Tibial nerve (tissue), 4 donors: ENCODE measurements around the gene SPANXN4. TPM values are rescaled to one million over a fixed set of nuclear protein-coding genes. Genes with fewer than 3 reads are reported as not detected.

ENCODE experiments used
- DNase-seq, 2 donors: peaks; one replicate each; pipeline ENCODE4 v3.0.0-alpha.2; 2019; ENCODE audit warnings: low spot score in 2 of 2
- H3K27ac ChIP-seq, 4 donors: fragments of 200-600 bp; sonication (generic) in 3 of 4; one replicate each; pipeline ENCODE4 v1.5.1; 2017 to 2019; ENCODE audit warnings: mild to moderate bottlenecking in 1 of 4
- H3K27me3 ChIP-seq, 2 donors: fragments of 200-600 bp; sonication (generic) in 1 of 2; one replicate each; pipeline versions ENCODE4 v1.5.1 to v1.6.0; 2017 to 2019
- H3K36me3 ChIP-seq, 3 donors: fragments of 200-600 bp; sonication (generic); one replicate each; pipeline ENCODE4 v1.5.1; 2018 to 2019
- H3K4me1 ChIP-seq, 4 donors: fragments of 200-600 bp; sonication (generic) in 3 of 4; one replicate each; pipeline ENCODE4 v1.5.1; 2017 to 2019
- H3K4me3 ChIP-seq, 4 donors: fragments of 200-600 bp; sonication (generic) in 3 of 4; one replicate each; pipeline ENCODE4 v1.5.1; 2017 to 2019; ENCODE audit warnings: mild to moderate bottlenecking in 1 of 4, moderate library complexity in 1 of 4
- H3K9me3 ChIP-seq, 4 donors: fragments of 200-600 bp; sonication (generic) in 3 of 4; one replicate each; pipeline ENCODE4 v1.5.1; 2017 to 2019
- EP300 ChIP-seq, 2 donors: sonication (generic); formaldehyde crosslinking; IDR thresholded peaks; one replicate each; pipeline ENCODE4 v1.6.1; 2017; ENCODE audit warnings: antibody characterized with exemption in 2 of 2, mild to moderate bottlenecking in 1 of 2
- POLR2A ChIP-seq, 2 donors: fragments of 450-650 bp; IDR thresholded peaks; one replicate each; pipeline ENCODE4 v1.6.1; 2017; ENCODE audit warnings: antibody characterized with exemption in 2 of 2, mild to moderate bottlenecking in 2 of 2, moderate library complexity in 2 of 2
- WGBS, 2 donors: methylation state at CpG; one replicate each; pipeline ENCODE4 v1.1.5; 2018; 5-methylcytosine and 5-hydroxymethylcytosine counted together
- total RNA-seq, 4 donors: library from RNA; depleted of rRNA; stranded (reverse); fragments of >200 nt; gene quantifications; one replicate each; pipeline ENCODE4 v1.1.0, GENCODE V29; 2016
- TF ChIP-seq, protein P1 (sequence below), 5 experiments: fragments of 200-600 bp in 3 of 5; fragments of 450-650 bp in 2 of 5; sonication (generic) in 3 of 5; IDR thresholded peaks; one replicate each; pipeline ENCODE4 v1.5.1; 2016 to 2019; ENCODE audit warnings: antibody characterized with exemption in 5 of 5, mild to moderate bottlenecking in 3 of 5, moderate library complexity in 2 of 5

SPANXN4 gene
- total RNA-seq, 4 donors from 2014 or later, result not detected

DNA sequence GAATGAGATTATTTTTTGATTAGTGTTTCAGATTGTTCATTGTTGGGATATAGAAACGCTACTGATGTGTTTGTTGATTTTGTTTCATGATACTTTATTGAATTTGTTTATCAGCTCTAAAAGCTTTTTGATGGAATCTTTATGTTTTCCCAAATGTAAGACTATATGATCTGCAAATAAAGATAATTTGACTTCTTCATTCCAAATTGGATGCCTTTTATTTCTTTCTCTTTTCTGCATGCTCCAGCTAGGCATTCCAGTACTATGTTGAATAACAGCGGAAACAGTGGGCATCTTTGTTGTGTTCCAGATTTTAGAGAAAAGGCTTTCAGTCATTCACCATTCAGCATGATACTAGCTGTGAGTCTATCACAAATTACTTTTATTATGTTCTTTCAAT lies 21.8 kb downstream of the SPANXN4 start:
- 29 to 57% methylated on average over 2 of the region's 2 CpGs for WGBS, 2 donors
- Histone ChIP-seq H3K27me3 (no peaks in the 10 kb centered on the region), H3K4me1 (no peaks in the 10 kb centered on the region), H3K4me3 (no peak overlapping the region), H3K9me3 (no peaks in the 10 kb centered on the region), H3K27ac (no peak overlapping the region), H3K36me3 (no peaks in the 10 kb centered on the region)
- no peak for DNase-seq
- TF ChIP-seq EP300 (IDR thresholded peaks at IDR 0.05) (no peak), POLR2A (IDR thresholded peaks at IDR 0.05) (no peak)
- TF ChIP-seq, protein P1, sequence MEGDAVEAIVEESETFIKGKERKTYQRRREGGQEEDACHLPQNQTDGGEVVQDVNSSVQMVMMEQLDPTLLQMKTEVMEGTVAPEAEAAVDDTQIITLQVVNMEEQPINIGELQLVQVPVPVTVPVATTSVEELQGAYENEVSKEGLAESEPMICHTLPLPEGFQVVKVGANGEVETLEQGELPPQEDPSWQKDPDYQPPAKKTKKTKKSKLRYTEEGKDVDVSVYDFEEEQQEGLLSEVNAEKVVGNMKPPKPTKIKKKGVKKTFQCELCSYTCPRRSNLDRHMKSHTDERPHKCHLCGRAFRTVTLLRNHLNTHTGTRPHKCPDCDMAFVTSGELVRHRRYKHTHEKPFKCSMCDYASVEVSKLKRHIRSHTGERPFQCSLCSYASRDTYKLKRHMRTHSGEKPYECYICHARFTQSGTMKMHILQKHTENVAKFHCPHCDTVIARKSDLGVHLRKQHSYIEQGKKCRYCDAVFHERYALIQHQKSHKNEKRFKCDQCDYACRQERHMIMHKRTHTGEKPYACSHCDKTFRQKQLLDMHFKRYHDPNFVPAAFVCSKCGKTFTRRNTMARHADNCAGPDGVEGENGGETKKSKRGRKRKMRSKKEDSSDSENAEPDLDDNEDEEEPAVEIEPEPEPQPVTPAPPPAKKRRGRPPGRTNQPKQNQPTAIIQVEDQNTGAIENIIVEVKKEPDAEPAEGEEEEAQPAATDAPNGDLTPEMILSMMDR (IDR thresholded peaks at IDR 0.05), result no peak

DNA sequence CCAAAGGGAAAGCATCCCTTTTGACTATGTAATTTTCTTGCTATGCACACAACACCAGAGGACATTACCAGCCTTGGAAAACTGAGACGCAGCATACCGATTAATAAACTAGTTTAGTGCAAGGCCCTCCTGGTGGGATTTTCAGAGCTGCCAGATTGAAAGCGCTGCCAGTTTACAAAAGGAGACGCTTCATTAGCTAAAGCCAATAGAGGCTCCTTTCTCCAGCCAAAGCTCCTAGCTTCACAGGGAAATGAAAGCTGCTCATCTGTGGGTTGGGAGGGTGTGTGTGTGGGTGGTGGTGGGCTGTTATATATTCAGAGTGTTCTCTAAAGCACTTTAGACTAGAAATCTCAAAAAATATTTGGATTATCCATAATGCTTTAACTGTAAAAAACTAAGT lies 32.4 kb downstream of the SPANXN4 start:
- no peaks in the 10 kb centered on the region for H3K27me3 ChIP-seq
- no peak overlapping the region for H3K4me3 ChIP-seq
- DNase-seq, result no peak
- H3K36me3 ChIP-seq, result no peaks in the 10 kb centered on the region
- WGBS, 2 donors, result 11 to 46% methylated on average over 4 of the region's 4 CpGs
- TF ChIP-seq EP300 (IDR thresholded peaks at IDR 0.05), result no peak
- TF ChIP-seq, protein P1 (IDR thresholded peaks at IDR 0.05), result no peak
- no peak overlapping the region for H3K27ac ChIP-seq
- H3K9me3 ChIP-seq, result no peaks in the 10 kb centered on the region
- H3K4me1 ChIP-seq, result no peaks in the 10 kb centered on the region

DNA sequence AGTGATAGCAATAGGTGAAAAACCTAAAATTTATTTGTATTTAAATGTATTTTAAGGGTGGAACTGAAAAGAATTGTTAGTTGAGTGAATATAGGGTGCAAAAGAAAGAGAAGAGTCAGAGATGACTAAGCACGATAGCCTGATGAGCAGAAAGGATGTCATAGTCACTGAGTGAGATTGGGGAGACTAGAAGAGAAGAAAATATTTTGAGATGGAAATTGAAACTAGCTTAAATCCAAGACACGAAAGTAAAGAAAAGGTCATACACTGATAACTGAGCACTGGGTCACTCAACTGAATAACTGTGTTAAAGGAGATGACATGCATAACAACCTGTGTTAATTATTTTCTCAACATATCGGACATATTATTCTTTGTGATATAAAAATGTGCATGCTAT lies 55.5 kb downstream of the SPANXN4 start:
- DNase-seq, result no peak
- Histone ChIP-seq H3K27me3 (no peaks in the 10 kb centered on the region), H3K27ac (no peak overlapping the region), H3K9me3 (no peaks in the 10 kb centered on the region), H3K4me3 (no peak overlapping the region), H3K36me3 (no peaks in the 10 kb centered on the region), H3K4me1 (no peaks in the 10 kb centered on the region)
- WGBS, 2 donors, result 86 to 89% methylated on average over 3 of the region's 3 CpGs
- no peak for TF ChIP-seq EP300 (IDR thresholded peaks at IDR 0.05)
- TF ChIP-seq, protein P1 (IDR thresholded peaks at IDR 0.05), result no peak
- TF ChIP-seq POLR2A (IDR thresholded peaks at IDR 0.05), result no peak

DNA sequence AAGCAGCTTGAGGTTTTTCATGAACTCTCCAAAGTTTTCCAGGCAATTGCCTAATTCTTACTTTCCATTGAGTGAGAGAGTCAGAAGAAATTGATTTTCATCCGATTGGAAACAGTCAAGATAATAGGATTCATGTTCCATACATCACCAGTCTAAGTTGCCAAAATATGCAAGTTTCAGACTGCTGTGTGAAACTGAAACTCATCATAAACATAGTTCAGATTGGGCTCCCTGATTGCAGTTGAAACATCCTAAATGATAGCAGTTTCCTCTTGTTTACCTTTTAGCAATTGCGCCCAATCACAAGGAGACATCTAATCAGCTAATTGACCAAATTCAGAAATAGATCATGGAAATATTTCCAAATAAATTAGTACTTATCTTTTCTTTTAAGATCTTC lies 56.8 kb downstream of the SPANXN4 start:
- TF ChIP-seq, protein P1 (IDR thresholded peaks at IDR 0.05), result no peak
- TF ChIP-seq POLR2A (IDR thresholded peaks at IDR 0.05) (no peak), EP300 (IDR thresholded peaks at IDR 0.05) (no peak)
- no peak for DNase-seq
- Histone ChIP-seq H3K4me1 (no peaks in the 10 kb centered on the region), H3K9me3 (no peaks in the 10 kb centered on the region), H3K27me3 (no peaks in the 10 kb centered on the region), H3K4me3 (no peak overlapping the region), H3K36me3 (no peaks in the 10 kb centered on the region), H3K27ac (no peak overlapping the region)
- 86 to 89% methylated on average over 2 of the region's 2 CpGs for WGBS, 2 donors
